Measurements from ENCODE around the gene BAIAP2.
"Not testable (repeated sequence)": the region's sequence is repeated elsewhere in the genome, so short reads cannot be mapped to it uniquely, and the experiment has no call there.

The BAIAP2 gene

DNA sequence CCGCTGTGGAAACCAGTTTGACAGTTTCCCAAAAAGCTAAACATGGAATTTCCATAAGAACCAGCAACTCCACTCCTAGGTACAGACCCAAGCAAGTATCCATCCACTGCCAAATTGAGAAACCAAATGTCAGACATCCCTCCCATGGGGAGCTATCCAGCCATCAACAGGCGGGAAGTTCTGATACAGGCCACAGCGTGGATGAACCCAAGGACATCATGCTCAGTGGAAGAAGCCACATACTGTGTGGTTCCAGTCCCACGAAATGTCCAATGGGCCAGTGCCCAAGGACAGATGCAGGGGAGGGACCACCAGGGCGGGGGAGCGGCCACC, 12.6 kb upstream of the BAIAP2 start:
- no peak for DNase-seq

GRCh38 chr17:81025065-81025740, 9.7 kb upstream of the BAIAP2 start:
- no peak for DNase-seq

GRCh38 chr17:81025741-81026129, 9.2 kb upstream of the BAIAP2 start:
- DNase-seq: no peak

DNA sequence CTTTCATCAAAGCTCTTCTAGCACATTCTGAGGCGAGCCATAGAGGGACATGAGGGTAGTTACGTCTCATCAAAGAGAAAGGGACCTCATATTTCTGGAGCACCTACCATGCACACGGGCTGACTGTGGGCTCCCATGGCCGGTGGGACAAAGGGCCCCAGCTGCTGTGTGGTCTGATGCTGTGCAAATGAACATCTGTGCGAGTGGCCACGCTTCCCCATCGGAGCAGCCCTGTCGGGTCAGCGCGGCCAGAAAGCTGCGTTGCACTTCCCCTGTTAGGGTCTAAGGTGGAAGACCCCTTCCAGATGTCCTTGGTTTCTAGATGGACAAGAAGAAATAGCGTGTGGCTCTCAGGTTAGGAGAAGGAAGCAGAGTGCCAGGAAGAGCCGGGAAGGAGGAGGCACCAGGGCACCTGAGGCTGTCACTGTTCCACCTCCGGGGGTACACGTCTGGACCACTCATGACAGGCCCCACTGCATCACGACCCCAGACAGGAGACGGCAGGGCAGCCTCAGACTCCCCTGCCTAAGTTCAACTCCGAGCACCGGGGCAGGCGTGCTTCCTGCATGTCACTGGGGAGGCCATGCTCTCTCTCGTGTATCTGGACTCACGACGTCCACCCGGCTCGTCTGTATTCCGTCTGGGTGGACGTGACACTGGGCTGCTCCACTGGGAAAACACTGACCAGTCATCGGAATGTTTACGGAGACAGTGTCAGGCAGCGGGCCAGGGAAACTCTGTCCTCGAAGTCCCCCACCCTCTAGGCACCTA, 8.5 kb upstream of the BAIAP2 start:
- no peak for DNase-seq

DNA sequence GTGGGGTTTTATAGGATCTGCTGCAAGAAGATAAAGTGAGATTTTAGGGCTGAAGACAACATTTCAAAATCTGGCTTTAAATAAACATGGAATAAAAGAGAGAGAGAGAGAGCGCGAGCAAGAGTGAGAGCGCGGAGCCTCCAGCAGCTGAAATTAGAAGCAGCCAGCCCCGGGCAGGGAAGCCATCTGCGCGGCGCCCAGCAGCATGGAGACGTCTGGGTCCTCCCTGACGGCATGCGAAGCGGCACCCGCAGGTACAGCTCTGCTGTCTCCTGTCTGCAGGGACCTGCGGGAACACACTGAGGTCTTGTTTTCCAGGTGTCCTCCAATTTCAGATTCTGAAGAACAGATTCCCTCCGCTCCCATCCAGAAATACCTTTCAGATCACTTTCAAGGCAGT, 7.9 kb upstream of the BAIAP2 start:
- DNase-seq: no peak

DNA sequence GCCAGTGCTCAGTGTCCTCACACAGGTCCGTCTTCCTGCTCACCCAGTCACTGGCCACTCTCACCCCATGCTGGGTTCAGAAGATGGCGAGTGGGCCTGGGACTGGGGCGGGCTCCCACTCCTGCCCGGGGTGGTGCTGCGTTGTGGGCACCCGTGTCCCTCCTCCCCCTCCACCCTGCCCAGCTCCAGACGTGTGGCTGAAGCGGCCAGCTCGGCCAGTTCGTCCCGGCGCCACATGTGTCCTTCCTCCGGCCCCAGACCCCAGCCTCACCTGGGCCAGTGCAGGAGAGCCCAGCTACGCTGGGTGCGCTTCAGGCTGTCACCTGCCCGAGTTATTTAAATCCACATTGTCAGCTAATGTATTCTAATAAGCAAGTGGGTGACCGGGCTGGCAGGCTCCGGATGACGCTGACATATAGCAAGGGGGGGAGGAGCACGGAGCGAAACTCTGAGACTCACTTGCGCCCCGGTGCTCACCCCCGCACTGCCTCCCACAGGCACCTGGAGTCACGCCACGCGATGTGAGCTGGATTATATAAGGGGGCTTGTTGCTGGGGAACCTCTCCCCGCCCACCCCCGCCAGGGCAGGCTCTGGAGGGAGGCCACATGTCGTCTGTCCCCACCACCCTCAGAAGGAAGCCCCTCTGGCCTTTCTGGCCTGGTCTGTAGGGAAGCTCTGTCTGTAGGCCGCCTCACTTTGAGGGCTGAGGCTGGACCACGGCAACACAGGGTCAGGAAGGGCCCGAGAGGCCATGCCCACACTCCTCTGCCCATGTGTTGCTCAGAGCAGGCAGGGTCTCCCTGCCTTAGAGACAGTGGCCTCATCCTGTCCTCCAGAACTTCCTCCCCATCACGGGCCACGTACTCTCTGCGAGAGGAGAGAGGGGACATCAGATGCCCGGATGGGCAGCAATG, 7.1 kb upstream of the BAIAP2 start:
- no peak for DNase-seq

DNA sequence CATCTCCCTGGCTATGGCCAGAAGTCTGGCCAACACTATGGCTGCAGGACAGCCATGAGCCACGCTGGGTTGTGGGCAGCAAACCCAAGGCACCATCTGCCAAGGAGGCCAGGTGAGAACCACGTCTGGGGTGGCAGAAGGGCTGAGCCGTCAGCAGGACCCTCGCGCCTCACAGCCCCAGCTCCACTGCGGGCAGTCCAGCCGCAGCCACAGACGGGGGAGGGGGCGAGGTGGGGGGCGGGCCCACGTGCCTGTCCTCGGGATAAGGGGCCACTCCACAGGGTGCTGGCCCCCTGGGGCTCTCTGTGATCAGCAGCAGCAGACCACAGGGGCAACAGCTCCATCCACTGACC, 6.5 kb upstream of the BAIAP2 start:
- DNase-seq: no peak

DNA sequence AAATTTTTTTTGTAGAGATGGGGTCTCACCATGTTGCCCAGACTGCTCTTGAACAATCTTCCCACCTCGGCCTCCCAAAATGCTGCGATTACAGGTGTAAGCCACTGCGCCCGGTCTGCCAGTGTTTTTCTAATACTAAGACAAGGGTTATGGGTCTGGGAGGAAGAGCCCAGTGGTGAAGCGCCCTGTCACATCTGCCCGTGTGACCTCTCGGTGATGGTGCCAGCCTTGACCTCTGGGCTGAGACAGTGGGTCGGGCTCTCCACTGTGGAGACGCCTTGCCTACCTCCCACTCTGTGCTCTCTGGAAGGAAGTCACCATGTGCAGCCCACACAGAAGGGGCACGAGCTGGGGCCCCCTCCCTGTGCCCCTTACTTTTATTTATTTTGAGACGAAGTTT, 5.1 kb upstream of the BAIAP2 start:
- DNase-seq: no peak

GRCh38 chr17:81030312-81030711, 4.6 kb upstream of the BAIAP2 start:
- not testable (repeated sequence) for DNase-seq

DNA sequence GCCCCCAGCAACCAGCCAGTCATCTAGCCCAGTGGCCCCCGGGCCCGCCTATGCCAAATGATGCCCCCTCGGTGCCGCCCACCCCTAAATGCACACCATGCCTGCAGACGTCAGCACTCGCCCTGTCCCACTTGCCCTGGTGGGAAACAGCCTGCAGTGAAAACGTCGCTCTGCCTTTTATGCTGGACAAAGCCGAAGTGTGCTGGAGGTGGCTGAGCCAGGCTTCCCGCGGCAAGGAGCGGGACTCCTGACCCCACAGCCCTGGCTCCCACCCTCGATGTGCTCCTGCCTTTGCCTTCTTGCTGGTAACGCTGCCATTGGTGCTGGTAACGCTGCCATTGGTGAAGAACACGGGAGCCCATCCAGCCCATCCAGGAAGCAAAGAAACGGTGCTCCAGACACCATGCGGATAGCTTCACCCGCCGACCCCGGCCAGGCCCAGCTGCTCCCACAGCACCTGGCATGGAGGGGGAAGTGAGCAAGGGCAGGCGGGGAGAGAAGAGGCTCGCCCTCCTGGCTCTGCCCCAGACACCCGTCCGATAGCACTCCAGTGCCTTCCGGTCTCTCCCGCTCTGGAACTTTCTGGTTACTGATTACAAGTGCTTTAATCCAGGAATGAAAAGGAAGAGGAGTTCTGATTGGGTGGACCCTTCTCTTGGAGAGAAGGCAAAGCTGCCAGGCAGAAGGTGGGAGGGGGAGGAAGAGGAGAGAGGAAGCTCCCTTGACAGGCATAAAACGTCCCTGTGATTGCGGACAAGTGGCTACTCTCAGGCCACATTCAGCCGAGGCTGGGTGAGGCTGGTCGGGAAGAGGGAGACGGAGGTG, 4.0 kb upstream of the BAIAP2 start:
- no peak for DNase-seq

- no peak for DNase-seq
Measured at GRCh38 chr17:81031566-81032550, 3.1 kb upstream of the BAIAP2 start.

DNA sequence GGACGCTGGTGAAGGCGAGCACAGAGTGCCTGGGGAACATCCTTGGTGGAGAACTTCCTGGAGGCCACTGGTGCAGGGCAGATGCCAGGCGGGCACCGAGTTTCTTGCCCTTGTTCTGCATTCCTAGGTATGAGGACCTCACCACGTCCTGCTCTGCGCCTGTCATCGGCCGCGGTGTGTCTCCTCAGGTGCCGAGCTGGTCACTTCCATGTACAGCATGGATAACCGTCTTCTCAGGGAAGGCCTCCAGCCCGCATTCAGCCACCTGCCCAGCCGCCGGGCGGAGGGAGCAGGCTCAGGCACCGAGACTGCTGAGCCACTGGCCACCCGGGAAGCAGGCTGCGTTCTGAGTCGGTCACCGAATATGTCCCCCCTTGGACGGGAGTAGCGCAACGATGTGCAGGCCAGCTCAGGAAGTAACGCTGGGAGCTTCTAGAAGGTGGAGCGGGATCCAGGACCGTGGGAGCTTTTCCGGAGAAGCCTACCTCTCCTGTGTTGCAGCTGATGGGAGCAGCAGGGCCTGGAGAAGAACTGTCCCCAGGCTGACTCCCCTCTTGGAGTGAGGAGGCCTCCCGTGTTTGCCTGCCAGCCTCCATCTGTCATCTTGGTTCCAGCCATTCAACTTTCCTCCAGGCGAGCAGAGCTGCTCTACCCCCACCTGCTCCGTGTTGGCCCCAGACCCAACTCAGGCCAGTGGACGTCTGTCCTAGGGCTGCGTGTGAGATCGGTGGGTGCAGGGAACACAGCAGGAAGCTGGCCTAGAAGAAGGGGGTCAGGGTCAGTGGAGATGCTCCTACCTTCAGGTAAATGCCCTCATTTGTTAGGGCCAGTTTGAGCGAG, 2.1 kb upstream of the BAIAP2 start:
- no peak for DNase-seq

DNA sequence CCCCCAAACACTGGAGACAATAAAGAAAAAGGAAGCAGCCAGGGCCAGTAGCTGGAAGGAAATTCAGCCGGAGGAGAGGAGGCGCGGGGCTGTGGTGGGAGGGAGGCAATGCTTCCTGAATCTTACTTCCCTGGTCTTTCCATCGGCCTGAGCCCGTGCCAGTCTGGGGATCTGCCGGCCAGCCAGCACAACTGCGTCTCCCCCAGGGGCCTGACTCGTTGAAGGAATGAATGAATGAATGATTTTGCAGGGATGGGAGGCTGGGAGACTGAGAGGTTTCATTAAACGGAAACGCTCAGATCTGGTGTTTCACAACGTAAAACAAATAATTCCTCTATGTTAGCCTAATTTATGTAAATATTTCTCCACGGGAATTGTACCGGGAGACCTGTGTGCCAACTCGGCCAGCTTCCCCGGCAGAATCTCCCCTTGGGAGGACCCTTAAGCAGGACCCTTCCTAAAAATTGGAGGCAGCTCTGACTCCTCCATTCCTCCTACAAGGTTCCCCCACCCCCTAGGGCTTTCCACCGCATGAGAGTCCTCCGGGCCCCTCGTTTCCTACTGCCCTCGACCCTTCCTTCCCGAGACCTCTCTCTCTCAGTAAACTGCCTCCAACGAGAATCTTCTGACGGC, 1.3 kb upstream of the BAIAP2 start:
- no peak for DNase-seq

GRCh38 chr17:81034168-81034777, 678 bp upstream of the BAIAP2 start:
- no peak for DNase-seq

DNA sequence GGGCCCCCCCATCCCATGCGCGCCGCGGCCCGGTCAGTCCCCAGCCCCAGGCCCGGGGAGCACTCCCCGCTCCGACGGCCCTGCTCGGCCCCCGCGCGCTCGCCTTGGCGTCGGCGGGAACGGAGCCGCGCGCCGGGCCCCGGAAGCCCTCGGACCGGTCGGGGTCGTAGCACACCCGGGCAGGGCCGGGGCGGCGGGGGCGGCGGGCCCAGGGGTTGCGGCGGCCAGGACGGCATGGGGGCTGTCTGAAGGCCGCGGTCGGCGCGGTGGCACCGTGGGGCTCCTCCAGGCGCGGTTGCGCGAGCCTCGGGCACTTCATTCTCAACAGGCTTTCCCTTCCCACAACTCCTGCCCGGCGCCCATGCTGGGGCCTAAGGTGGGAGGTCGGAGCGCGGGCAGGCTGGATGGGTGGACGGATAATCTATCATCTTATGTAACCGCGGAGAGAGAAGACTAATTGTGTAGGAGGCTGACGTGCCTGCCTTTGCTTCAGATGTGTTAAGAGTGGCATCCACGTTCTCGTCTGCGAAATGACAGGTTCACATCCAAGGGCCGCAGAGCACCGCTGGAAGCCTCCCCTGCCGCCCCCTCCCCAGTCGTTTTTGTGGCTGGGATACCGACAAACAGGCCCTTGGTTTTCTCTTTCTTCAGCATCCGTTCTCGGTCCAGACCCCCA, 708 bp downstream of the BAIAP2 start:
- DNase-seq: no peak

DNA sequence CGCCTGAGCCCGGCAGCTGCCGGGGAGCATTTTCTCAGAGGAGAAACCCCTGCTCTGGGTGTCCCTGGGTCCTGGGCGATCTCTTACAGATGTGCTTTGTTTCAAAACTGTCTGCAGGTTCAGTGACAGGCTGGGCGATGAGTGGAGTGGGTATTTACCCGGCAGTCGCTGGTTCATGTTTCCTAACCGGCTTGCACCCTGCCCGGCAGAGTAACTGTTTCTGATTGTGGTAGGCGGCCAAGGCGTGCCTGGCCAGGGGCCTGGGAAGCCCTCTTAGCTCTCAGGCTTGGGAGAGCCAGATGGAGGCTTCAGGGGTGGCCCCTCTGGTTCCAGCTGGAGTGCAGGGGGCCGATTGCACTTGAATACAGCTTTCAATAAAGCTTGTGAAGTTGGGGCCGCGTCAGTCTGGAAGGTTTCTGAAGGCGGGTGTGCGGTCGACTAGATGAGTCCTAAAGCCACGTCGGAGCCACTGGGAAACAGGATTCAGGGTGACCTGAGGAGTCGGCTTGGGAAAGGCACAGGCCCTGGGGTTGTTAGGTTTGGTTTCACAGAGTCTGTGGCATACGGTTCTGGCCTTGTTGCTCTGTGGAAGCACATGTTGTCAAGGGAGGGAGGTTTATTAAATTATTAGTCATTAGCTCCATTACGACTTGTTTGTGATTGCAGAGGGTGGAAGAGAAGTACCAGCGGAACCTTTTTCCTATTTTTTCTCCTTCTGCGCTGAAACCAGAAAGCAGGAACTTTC, 1.4 kb downstream of the BAIAP2 start:
- DNase-seq: no peak

DNA sequence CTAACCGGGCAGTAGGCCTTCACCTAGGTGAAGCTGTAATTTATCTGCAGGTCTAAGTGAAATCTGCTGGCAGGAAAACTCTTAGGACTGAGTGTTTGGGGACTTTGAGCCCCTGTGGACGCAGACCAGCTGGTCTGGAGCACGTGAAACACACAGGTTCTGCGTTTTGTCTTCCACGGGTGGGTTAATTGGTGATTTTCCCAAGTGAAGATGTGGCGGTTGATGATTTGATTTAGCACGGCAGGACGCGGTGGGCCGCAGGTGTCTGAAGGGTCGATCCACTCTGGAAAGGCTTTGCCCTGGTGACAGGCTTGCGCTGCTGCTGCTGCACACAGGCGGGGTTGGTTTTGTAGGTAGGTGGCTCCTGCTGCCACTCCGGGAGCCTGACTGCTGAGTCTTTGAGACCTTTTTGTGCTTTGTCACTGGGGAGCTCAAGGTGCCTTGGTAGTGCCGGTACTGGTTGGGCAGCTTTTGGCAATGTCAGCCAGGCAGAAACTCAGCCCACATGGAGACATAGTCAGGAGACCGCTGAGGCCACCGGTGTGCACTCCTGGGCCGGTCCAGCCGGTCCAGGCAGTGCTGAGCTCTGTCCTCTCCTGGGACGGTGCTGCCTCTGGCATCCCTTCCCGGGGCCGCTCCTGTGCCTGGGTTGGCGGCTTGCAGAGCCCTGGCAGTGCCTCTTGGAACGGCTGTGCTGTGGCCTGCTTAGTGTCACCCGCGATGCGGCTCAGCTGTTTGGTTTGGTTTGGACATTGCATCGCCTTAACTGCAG, 2.3 kb downstream of the BAIAP2 start:
- no peak for DNase-seq
